Measurements from ENCODE around the gene TENM4. TPM values are rescaled to one million over a fixed set of nuclear protein-coding genes. Genes with fewer than 3 reads are reported as not detected.
"Not testable (repeated sequence)": the region's sequence is repeated elsewhere in the genome, so short reads cannot be mapped to it uniquely, and the experiment has no call there.

The TENM4 gene
- polyA plus RNA-seq, 1 donor from 2014 or later: not detected

GRCh38 chr11:79007771-79008402, 432.9 kb downstream of the TENM4 start:
- peak overlapping the region in 1 of 3 donors; percentile 68 for H3K27ac Mint-ChIP-seq
- peaks cover 6% of the 10 kb centered on the region for H3K27me3 Mint-ChIP-seq
- peaks cover 4 to 11% (median 5%) of the 10 kb centered on the region in 3 donors for H3K9me3 Mint-ChIP-seq
- no peaks in the 10 kb centered on the region for H3K4me1 Mint-ChIP-seq
- H3K36me3 Mint-ChIP-seq: no peaks in the 10 kb centered on the region
- no peak overlapping the region for H3K4me3 Mint-ChIP-seq

- H3K36me3 Mint-ChIP-seq: no peaks in the 10 kb centered on the region
- H3K27ac Mint-ChIP-seq: no peak overlapping the region
- H3K4me1 Mint-ChIP-seq: no peaks in the 10 kb centered on the region
- no peak overlapping the region for H3K4me3 Mint-ChIP-seq
- peaks cover 3% of the 10 kb centered on the region for H3K27me3 Mint-ChIP-seq
- peaks cover 3 to 18% (median 5%) of the 10 kb centered on the region in 3 donors for H3K9me3 Mint-ChIP-seq
Measured at GRCh38 chr11:79006854-79007253, 434.0 kb downstream of the TENM4 start.

GRCh38 chr11:78996007-78996406, 444.8 kb downstream of the TENM4 start:
- no peaks in the 10 kb centered on the region for H3K36me3 Mint-ChIP-seq
- H3K4me3 Mint-ChIP-seq: no peak overlapping the region
- peaks cover 5 to 10% (median 10%) of the 10 kb centered on the region in 3 donors for H3K9me3 Mint-ChIP-seq
- H3K27ac Mint-ChIP-seq: no peak overlapping the region
- no peaks in the 10 kb centered on the region for H3K4me1 Mint-ChIP-seq
- H3K27me3 Mint-ChIP-seq: peaks cover 2% of the 10 kb centered on the region

GRCh38 chr11:78995171-78995570, 445.7 kb downstream of the TENM4 start:
- Mint-ChIP-seq H3K27me3 (peaks cover 2% of the 10 kb centered on the region), H3K36me3 (no peaks in the 10 kb centered on the region), H3K9me3 (peaks cover 3 to 10% (median 9%) of the 10 kb centered on the region in 3 donors), H3K4me1 (no peaks in the 10 kb centered on the region), H3K27ac (no peak overlapping the region), H3K4me3 (no peak overlapping the region)

- Mint-ChIP-seq H3K27me3 (peaks cover 2% of the 10 kb centered on the region), H3K36me3 (peaks cover 1% of the 10 kb centered on the region), H3K9me3 (peaks cover 0 to 3% (median 3%) of the 10 kb centered on the region in 3 donors), H3K4me1 (no peaks in the 10 kb centered on the region), H3K27ac (no peak overlapping the region), H3K4me3 (no peak overlapping the region)
Measured at GRCh38 chr11:78993802-78994430, 446.9 kb downstream of the TENM4 start.

GRCh38 chr11:78991681-78992080, 449.1 kb downstream of the TENM4 start:
- Mint-ChIP-seq H3K9me3 (no peaks in the 10 kb centered on the region), H3K27me3 (peaks cover 4% of the 10 kb centered on the region), H3K4me1 (no peaks in the 10 kb centered on the region), H3K4me3 (no peak overlapping the region), H3K36me3 (peaks cover 1% of the 10 kb centered on the region), H3K27ac (no peak overlapping the region)

GRCh38 chr11:78990261-78990660, 450.6 kb downstream of the TENM4 start:
- Mint-ChIP-seq H3K27me3 (peaks cover 2% of the 10 kb centered on the region), H3K9me3 (no peaks in the 10 kb centered on the region), H3K4me1 (no peaks in the 10 kb centered on the region), H3K36me3 (peaks cover 1% of the 10 kb centered on the region), H3K4me3 (no peak overlapping the region), H3K27ac (no peak overlapping the region)

- Mint-ChIP-seq H3K9me3 (no peaks in the 10 kb centered on the region), H3K27ac (no peak overlapping the region), H3K4me1 (peaks cover 0 to under 1% (median 0%) of the 10 kb centered on the region in 3 donors), H3K27me3 (peaks cover 2% of the 10 kb centered on the region), H3K36me3 (peaks cover 1% of the 10 kb centered on the region), H3K4me3 (no peak overlapping the region)
Measured at GRCh38 chr11:78987748-78988147, 453.1 kb downstream of the TENM4 start.

GRCh38 chr11:78986305-78986704, 454.5 kb downstream of the TENM4 start:
- Mint-ChIP-seq H3K4me1 (peaks cover 0 to 2% (median 0%) of the 10 kb centered on the region in 3 donors), H3K27ac (no peak overlapping the region), H3K9me3 (peaks cover 0 to 2% (median 0%) of the 10 kb centered on the region in 3 donors), H3K27me3 (peaks cover 2% of the 10 kb centered on the region), H3K4me3 (no peak overlapping the region), H3K36me3 (peaks cover 1% of the 10 kb centered on the region)

GRCh38 chr11:78985663-78986062, 455.2 kb downstream of the TENM4 start:
- Mint-ChIP-seq H3K27ac (no peak overlapping the region), H3K36me3 (peaks cover 1% of the 10 kb centered on the region), H3K4me3 (no peak overlapping the region), H3K27me3 (peaks cover 2% of the 10 kb centered on the region), H3K4me1 (peaks cover 0 to 2% (median 0%) of the 10 kb centered on the region in 3 donors), H3K9me3 (peaks cover 0 to 2% (median 0%) of the 10 kb centered on the region in 3 donors)

GRCh38 chr11:78982473-78982872, 458.4 kb downstream of the TENM4 start:
- Mint-ChIP-seq H3K9me3 (peaks cover 0 to 6% (median 1%) of the 10 kb centered on the region in 3 donors), H3K36me3 (no peaks in the 10 kb centered on the region), H3K27ac (no peak overlapping the region), H3K4me1 (peaks cover 0 to 2% (median 0%) of the 10 kb centered on the region in 3 donors), H3K27me3 (peaks cover 2% of the 10 kb centered on the region), H3K4me3 (no peak overlapping the region)

GRCh38 chr11:78981153-78981552, 459.7 kb downstream of the TENM4 start:
- Mint-ChIP-seq H3K27me3 (no peaks in the 10 kb centered on the region), H3K4me3 (no peak overlapping the region), H3K9me3 (peaks cover 0 to 8% (median 2%) of the 10 kb centered on the region in 3 donors), H3K36me3 (no peaks in the 10 kb centered on the region), H3K4me1 (peaks cover 0 to 2% (median 0%) of the 10 kb centered on the region in 3 donors), H3K27ac (no peak overlapping the region)

- H3K36me3 Mint-ChIP-seq: no peaks in the 10 kb centered on the region
- no peaks in the 10 kb centered on the region for H3K27me3 Mint-ChIP-seq
- H3K9me3 Mint-ChIP-seq: peaks cover 0 to 8% (median 2%) of the 10 kb centered on the region in 3 donors
- H3K4me3 Mint-ChIP-seq: no peak overlapping the region
- peaks cover 0 to 2% (median 0%) of the 10 kb centered on the region in 3 donors for H3K4me1 Mint-ChIP-seq
- H3K27ac Mint-ChIP-seq: no peak overlapping the region
Measured at GRCh38 chr11:78978831-78979230, 462.0 kb downstream of the TENM4 start.

GRCh38 chr11:78977848-78978247, 463.0 kb downstream of the TENM4 start:
- not testable (repeated sequence) for H3K4me3 Mint-ChIP-seq, H3K36me3 Mint-ChIP-seq, H3K4me1 Mint-ChIP-seq, H3K27ac Mint-ChIP-seq, H3K9me3 Mint-ChIP-seq, H3K27me3 Mint-ChIP-seq

GRCh38 chr11:78977009-78977408, 463.8 kb downstream of the TENM4 start:
- Mint-ChIP-seq H3K4me1 (no peaks in the 10 kb centered on the region), H3K4me3 (no peak overlapping the region), H3K9me3 (peaks cover 0 to 7% (median 3%) of the 10 kb centered on the region in 3 donors), H3K36me3 (no peaks in the 10 kb centered on the region), H3K27me3 (no peaks in the 10 kb centered on the region), H3K27ac (no peak overlapping the region)

GRCh38 chr11:78975081-78975480, 465.7 kb downstream of the TENM4 start:
- Mint-ChIP-seq H3K27me3 (peaks cover 2% of the 10 kb centered on the region), H3K9me3 (peaks cover 0 to 6% (median 3%) of the 10 kb centered on the region in 3 donors), H3K4me1 (no peaks in the 10 kb centered on the region), H3K36me3 (no peaks in the 10 kb centered on the region), H3K4me3 (no peak overlapping the region), H3K27ac (no peak overlapping the region)

All from IgD-negative memory B cell (primary cell).